Mucosa of descending colon (tissue), 3 donors: ENCODE results near the gene FTMT. TPM values are rescaled to one million over a fixed set of nuclear protein-coding genes. Genes with fewer than 3 reads are reported as not detected.

Experiments
- ATAC-seq: fragments of 200-7000 bp; cut with Tn5 transposase; one replicate; pipeline ENCODE4 v1.9.1; 2020; ENCODE audit warnings: mild to moderate bottlenecking, moderate library complexity
- DNase-seq, 3 donors: peaks; one replicate each; pipeline ENCODE4 v3.0.0-alpha.2; 2020
- H3K36me3 ChIP-seq: fragments of 200-600 bp; one replicate; pipeline ENCODE4 v1.8.0; 2021; ENCODE audit warnings: low read depth, mild to moderate bottlenecking
- H3K4me1 ChIP-seq: fragments of 200-600 bp; one replicate; pipeline ENCODE4 v1.8.0; 2021; ENCODE audit warnings: low read depth, mild to moderate bottlenecking
- H3K4me3 ChIP-seq: fragments of 200-600 bp; one replicate; pipeline ENCODE4 v1.8.0; 2021; ENCODE audit warnings: mild to moderate bottlenecking
- H3K9me3 ChIP-seq: fragments of 200-600 bp; one replicate; pipeline ENCODE4 v1.8.0; 2021; ENCODE audit warnings: mild to moderate bottlenecking
- CTCF ChIP-seq: fragments of 200-600 bp; IDR thresholded peaks from one replicate; pipeline ENCODE4 v1.8.0; 2022; ENCODE audit warnings: antibody characterized with exemption, mild to moderate bottlenecking
- intact Hi-C, 2 donors: fragments of 100-400 bp; cut with DNase I in 1 of 2; cut with micrococcal nuclease in 1 of 2; formaldehyde crosslinking; loops; one replicate each; pipeline versions ENCODE4 v1.11.0 to v1.11.1; 2022; cut with DNase I, micrococcal nuclease
- total RNA-seq, 3 donors: library from RNA; stranded (reverse); fragmentation: NEBNext Ultra II Directional in 2 of 3; extraction: Animal tissue kit (Norgen Biotek cat#: 25700) in 2 of 3; gene quantifications; one replicate each; pipeline versions ENCODE4 v1.2.1 to v1.2.4, GENCODE V29; 2021 to 2023
- donor health status: DM: no; HTN: no; CAD: no; lungs with moderate emphysema.
- donor health status: DM: no; HTN: no; CAD: no.
- donor health status: DM: no; HTN: yes; CAD: no.

FTMT gene
- total RNA-seq, 3 donors from 2014 or later, result not detected

- no peak for TF ChIP-seq CTCF
- ATAC-seq (no peak), DNase-seq (no peak)
- Histone ChIP-seq H3K36me3 (no peaks in the 10 kb centered on the region), H3K9me3 (no peaks in the 10 kb centered on the region), H3K4me1 (peaks cover 4% of the 10 kb centered on the region), H3K4me3 (no peak overlapping the region)
- intact Hi-C loops, result no loop called here
Observed at GRCh38 chr5:121867403-121867802, 15.7 kb downstream of the FTMT start.

GRCh38 chr5:121870489-121870888 lies 18.8 kb downstream of the FTMT start:
- H3K9me3 ChIP-seq, result no peaks in the 10 kb centered on the region
- H3K36me3 ChIP-seq, result no peaks in the 10 kb centered on the region
- no peaks in the 10 kb centered on the region for H3K4me1 ChIP-seq
- DNase-seq, result no peak
- H3K4me3 ChIP-seq, result no peak overlapping the region
- no peak for TF ChIP-seq CTCF
- ATAC-seq, result no peak
- intact Hi-C loops, result no loop called here

- H3K36me3 ChIP-seq, result no peaks in the 10 kb centered on the region
- intact Hi-C loops, result no loop called here
- DNase-seq, result no peak
- no peak for ATAC-seq
- no peak for TF ChIP-seq CTCF
- no peak overlapping the region for H3K4me3 ChIP-seq
- H3K9me3 ChIP-seq, result no peaks in the 10 kb centered on the region
- H3K4me1 ChIP-seq, result no peaks in the 10 kb centered on the region
Observed at GRCh38 chr5:121872856-121873255, 21.2 kb downstream of the FTMT start.

DNA sequence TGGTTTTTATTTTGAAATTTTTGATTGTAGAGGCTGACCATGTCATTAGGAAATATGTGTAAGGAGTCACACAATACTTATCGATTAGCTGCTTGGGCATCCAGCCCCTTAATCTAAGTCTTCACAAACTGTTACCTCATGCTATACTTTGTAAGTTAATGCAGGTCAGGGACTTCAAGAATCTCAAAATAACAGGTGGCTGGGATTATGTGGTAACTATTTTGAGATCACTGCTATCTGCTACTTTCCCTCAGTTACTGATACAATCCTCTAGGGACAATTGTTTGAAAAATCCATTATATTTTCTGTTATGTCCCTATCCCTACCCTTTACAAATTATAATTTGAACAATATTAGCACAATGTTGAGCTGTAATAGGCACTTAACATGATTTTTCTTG lies 21.7 kb downstream of the FTMT start:
- no peaks in the 10 kb centered on the region for H3K9me3 ChIP-seq
- no peaks in the 10 kb centered on the region for H3K36me3 ChIP-seq
- no peak overlapping the region for H3K4me3 ChIP-seq
- TF ChIP-seq CTCF, result no peak
- no peak for DNase-seq
- H3K4me1 ChIP-seq, result no peaks in the 10 kb centered on the region
- ATAC-seq, result no peak
- intact Hi-C loops, result no loop called here

GRCh38 chr5:121885630-121886029 lies 33.9 kb downstream of the FTMT start:
- DNase-seq (peak in 1 of 3 donors; percentile 4), ATAC-seq (peak; percentile 62)
- TF ChIP-seq CTCF, result no peak
- no peaks in the 10 kb centered on the region for H3K4me1 ChIP-seq
- H3K9me3 ChIP-seq, result no peaks in the 10 kb centered on the region
- H3K36me3 ChIP-seq, result no peaks in the 10 kb centered on the region
- no peak overlapping the region for H3K4me3 ChIP-seq
- intact Hi-C loops, result no loop called here

DNA sequence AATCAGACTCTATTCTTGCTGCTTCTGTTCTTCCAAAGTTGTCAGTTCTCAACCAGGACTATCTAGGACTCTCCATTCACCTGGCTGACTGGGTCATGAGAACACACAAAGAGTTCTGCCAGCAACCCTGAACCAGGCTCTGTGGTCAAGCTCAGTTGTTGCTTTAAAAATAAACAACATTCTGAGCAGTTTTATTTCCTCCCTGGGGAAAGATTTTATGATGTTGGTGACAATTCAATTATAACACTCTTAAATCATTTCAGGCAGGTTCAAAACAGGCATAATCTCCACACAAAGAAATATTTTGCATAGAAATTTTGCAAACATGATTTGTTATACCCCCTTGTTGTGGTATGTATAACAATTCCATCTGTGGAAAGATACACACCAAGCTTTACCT lies 36.0 kb downstream of the FTMT start:
- Histone ChIP-seq H3K9me3 (no peaks in the 10 kb centered on the region), H3K4me3 (no peak overlapping the region), H3K4me1 (no peaks in the 10 kb centered on the region), H3K36me3 (no peaks in the 10 kb centered on the region)
- intact Hi-C loops, result no loop called here
- no peak for ATAC-seq
- TF ChIP-seq CTCF, result no peak
- DNase-seq, result no peak
